WTC11 (cell line): ENCODE results near the gene SLC8A2. TPM values are rescaled to one million over a fixed set of nuclear protein-coding genes. Genes with fewer than 3 reads are reported as not detected.

Experiments used
- ATAC-seq: fragments of 200-7000 bp; cut with Tn5 transposase; 2 replicates; pipeline ENCODE4 v1.10.0; 2021; ENCODE audit warnings: mild to moderate bottlenecking, moderate library complexity
- CTCF ChIA-PET: fragments of 300-600 bp; sonication (Branson Sonifier 250); formaldehyde crosslinking; loops from one replicate; lab custom pipeline; 2021; ENCODE audit warnings: antibody characterized with exemption; lab: Charles Lee
- POLR2A ChIA-PET: fragments of 350-600 bp; sonication (Branson Sonifier 250); formaldehyde crosslinking; loops from one replicate; lab custom pipeline; 2021; ENCODE audit warnings: antibody characterized with exemption; lab: Charles Lee
- DNase-seq: peaks from one replicate; pipeline ENCODE4 v3.0.0; 2021; ENCODE audit warnings: low spot score
- H3K27ac Mint-ChIP-seq: 2 replicates; pipeline ENCODE4 v1.8.0; 2021; ENCODE audit warnings: mixed read lengths
- H3K27me3 Mint-ChIP-seq: 2 replicates; pipeline ENCODE4 v1.8.0; 2021; ENCODE audit warnings: low read depth, mild to moderate bottlenecking, moderate library complexity, mixed read lengths
- H3K36me3 Mint-ChIP-seq: 2 replicates; pipeline ENCODE4 v1.8.0; 2021; ENCODE audit warnings: mixed read lengths
- H3K4me1 Mint-ChIP-seq: 2 replicates; pipeline ENCODE4 v1.8.0; 2022; ENCODE audit warnings: mixed read lengths
- H3K4me3 Mint-ChIP-seq: 2 replicates; pipeline ENCODE4 v1.8.0; 2021; ENCODE audit warnings: mild to moderate bottlenecking, moderate library complexity, mixed read lengths
- H3K9me3 Mint-ChIP-seq: 2 replicates; pipeline ENCODE4 v1.8.0; 2021; ENCODE audit warnings: mixed read lengths
- ATF3 ChIP-seq: sonication (generic); formaldehyde crosslinking; conservative IDR thresholded peaks from 2 replicates; pipeline ENCODE4 v1.8.1; 2022; ENCODE audit warnings: mild to moderate bottlenecking, missing genetic modification reagents
- ATF6 ChIP-seq: sonication (generic); formaldehyde crosslinking; IDR thresholded peaks from 2 replicates; pipeline ENCODE4 v1.8.1; 2023; ENCODE audit warnings: mild to moderate bottlenecking, missing genetic modification reagents
- ELF4 ChIP-seq: sonication (generic); formaldehyde crosslinking; IDR thresholded peaks from 2 replicates; pipeline ENCODE4 v1.8.1; 2022; ENCODE audit warnings: low read depth, mild to moderate bottlenecking, moderate library complexity, missing genetic modification reagents
- FOXK1 ChIP-seq: sonication (generic); formaldehyde crosslinking; IDR thresholded peaks from 2 replicates; pipeline ENCODE4 v1.8.0; 2022; ENCODE audit warnings: mild to moderate bottlenecking, moderate library complexity, missing genetic modification reagents
- FOXP4 ChIP-seq: sonication (generic); formaldehyde crosslinking; IDR thresholded peaks from 2 replicates; pipeline ENCODE4 v1.8.0; 2022; ENCODE audit warnings: mild to moderate bottlenecking, missing genetic modification reagents
- GTF2I ChIP-seq: fragments of 250-450 bp; sonication (Bioruptor Pico); conservative IDR thresholded peaks from 2 replicates; pipeline ENCODE4 v1.4.0; 2021; ENCODE audit warnings: mild to moderate bottlenecking
- IRF2 ChIP-seq: sonication (generic); formaldehyde crosslinking; IDR thresholded peaks from 2 replicates; pipeline ENCODE4 v1.8.0; 2022; ENCODE audit warnings: low read depth, missing genetic modification reagents, borderline replicate concordance
- KAT7 ChIP-seq: sonication (generic); formaldehyde crosslinking; IDR thresholded peaks from 2 replicates; pipeline ENCODE4 v1.8.1; 2023; ENCODE audit warnings: missing genetic modification reagents, mild to moderate bottlenecking, borderline replicate concordance
- MAX ChIP-seq: sonication (generic); formaldehyde crosslinking; IDR thresholded peaks from 2 replicates; pipeline ENCODE4 v1.8.0; 2022; ENCODE audit warnings: mild to moderate bottlenecking, missing genetic modification reagents
- MXD4 ChIP-seq: fragments of 250-450 bp; sonication (Bioruptor Pico); IDR thresholded peaks from 2 replicates; pipeline ENCODE4 v1.8.0; 2021; ENCODE audit warnings: mild to moderate bottlenecking, moderate library complexity, borderline replicate concordance
- MYBL2 ChIP-seq: sonication (generic); formaldehyde crosslinking; IDR thresholded peaks from 2 replicates; pipeline ENCODE4 v1.8.1; 2023; ENCODE audit warnings: mild to moderate bottlenecking, moderate library complexity, missing genetic modification reagents
- OVOL2 ChIP-seq: fragments of 250-450 bp; sonication (Bioruptor Pico); IDR thresholded peaks from 2 replicates; pipeline ENCODE4 v1.9.0; 2021; ENCODE audit warnings: mild to moderate bottlenecking, borderline replicate concordance
- PRDM15 ChIP-seq: sonication (generic); formaldehyde crosslinking; IDR thresholded peaks from 2 replicates; pipeline ENCODE4 v1.8.0; 2022; ENCODE audit warnings: missing genetic modification reagents
- PRRX2 ChIP-seq: fragments of 250-450 bp; sonication (Bioruptor Pico); IDR thresholded peaks from 2 replicates; pipeline ENCODE4 v1.8.0; 2021; ENCODE audit warnings: mild to moderate bottlenecking
- SMAD4 ChIP-seq: sonication (generic); formaldehyde crosslinking; IDR thresholded peaks from 2 replicates; pipeline ENCODE4 v1.8.0; 2022; ENCODE audit warnings: mild to moderate bottlenecking, missing genetic modification reagents
- TCF7 ChIP-seq: sonication (generic); formaldehyde crosslinking; IDR thresholded peaks from 2 replicates; pipeline ENCODE4 v1.8.0; 2022; ENCODE audit warnings: mild to moderate bottlenecking, low read depth, missing genetic modification reagents, moderate library complexity
- TP53 ChIP-seq: sonication (generic); formaldehyde crosslinking; IDR thresholded peaks from 2 replicates; pipeline ENCODE4 v1.8.1; 2023; ENCODE audit warnings: mild to moderate bottlenecking, missing genetic modification reagents
- ZBTB43 ChIP-seq: sonication (generic); formaldehyde crosslinking; IDR thresholded peaks from 2 replicates; pipeline ENCODE4 v1.8.1; 2023; ENCODE audit warnings: mild to moderate bottlenecking, missing genetic modification reagents
- ZNF138 ChIP-seq: sonication (generic); formaldehyde crosslinking; conservative IDR thresholded peaks from 2 replicates; pipeline ENCODE4 v1.8.1; 2022; ENCODE audit warnings: mild to moderate bottlenecking, moderate library complexity, missing genetic modification reagents
- ZNF532 ChIP-seq: fragments of 250-450 bp; sonication (Bioruptor Pico); IDR thresholded peaks from 2 replicates; pipeline ENCODE4 v1.9.0; 2021; ENCODE audit warnings: mild to moderate bottlenecking, borderline replicate concordance
- total RNA-seq: library from RNA; stranded (reverse); gene quantifications from 3 replicates; pipeline ENCODE4 v1.2.3, GENCODE V29; 2021

The SLC8A2 gene
- total RNA-seq, 1 experiment from 2014 or later: 6.5 TPM

- Mint-ChIP-seq H3K36me3 (peaks cover 15% of the 10 kb centered on the region), H3K4me3 (peak overlapping the region; percentile 67), H3K27me3 (peaks cover 66% of the 10 kb centered on the region), H3K27ac (no peak overlapping the region), H3K9me3 (no peaks in the 10 kb centered on the region), H3K4me1 (peaks cover 51% of the 10 kb centered on the region)
- no peak for DNase-seq
- POLR2A ChIA-PET: interaction anchor here (1.2 kb wide), 1 partner anchor 11 kb away, joined by 5 read pairs; no protein-coding TSS in a partner anchor
- CTCF ChIA-PET: interaction anchor here (0.6 to 1.5 kb wide), 5 partner anchors 11 to 703 kb away, joined by 3 to 8 read pairs (median 4); no protein-coding TSS in a partner anchor
- peak; percentile 8 for ATAC-seq
- TF ChIP-seq MXD4 (CRISPR knock-in tag) (no peak), PRDM15 (CRISPR knock-in tag) (peak; percentile 76), TCF7 (CRISPR knock-in tag) (no peak), MYBL2 (CRISPR knock-in tag) (no peak), ATF3 (CRISPR knock-in tag) (no peak), OVOL2 (CRISPR knock-in tag) (no peak)
Observed at GRCh38 chr19:47417107-47417745, 54.5 kb downstream of the SLC8A2 start.

GRCh38 chr19:47416643-47416985 is 55.1 kb downstream of the SLC8A2 start:
- ATAC-seq: no peak
- Mint-ChIP-seq H3K9me3 (no peaks in the 10 kb centered on the region), H3K27me3 (peaks cover 60% of the 10 kb centered on the region), H3K4me1 (peaks cover 48% of the 10 kb centered on the region), H3K4me3 (peak overlapping the region; percentile 67), H3K36me3 (peaks cover 15% of the 10 kb centered on the region), H3K27ac (no peak overlapping the region)
- ChIA-PET POLR2A (interaction anchor here (1.2 kb wide), 1 partner anchor 12 kb away, joined by 5 read pairs; no protein-coding TSS in a partner anchor), CTCF (interaction anchor here (0.6 to 1.5 kb wide), 6 partner anchors 11 to 703 kb away, joined by 3 to 8 read pairs (median 4); no protein-coding TSS in a partner anchor)
- DNase-seq: no peak
- no peak for TF ChIP-seq GTF2I (CRISPR knock-in tag)
- TF ChIP-seq ELF4 (CRISPR knock-in tag): no peak
- no peak for TF ChIP-seq ZNF532 (CRISPR knock-in tag)
- TF ChIP-seq MAX (CRISPR knock-in tag): no peak
- TF ChIP-seq FOXK1 (CRISPR knock-in tag): no peak
- no peak for TF ChIP-seq MYBL2 (CRISPR knock-in tag)
- TF ChIP-seq FOXP4: no peak
- TF ChIP-seq KAT7 (CRISPR knock-in tag): no peak
- TF ChIP-seq PRRX2 (CRISPR knock-in tag): no peak
- no peak for TF ChIP-seq ZBTB43 (CRISPR knock-in tag)
- no peak for TF ChIP-seq IRF2 (CRISPR knock-in tag)
- TF ChIP-seq SMAD4 (CRISPR knock-in tag): no peak
- TF ChIP-seq ATF6: no peak
- TF ChIP-seq ZNF138 (CRISPR knock-in tag): no peak
- no peak for TF ChIP-seq TP53
